BE2C (cell line): Measurements from ENCODE around the gene SIK2.

Source experiments
- DNase-seq: peaks from one replicate; pipeline ENCODE4 v3.0.0-alpha.2; 2020
- H3K27me3 ChIP-seq: fragments of 250-450 bp; sonication (Bioruptor Pico); 2 replicates; pipeline ENCODE4 v1.5.1; 2020; ENCODE audit warnings: mild to moderate bottlenecking
- H3K36me3 ChIP-seq: fragments of 250-450 bp; sonication (Bioruptor Pico); 2 replicates; pipeline ENCODE4 v1.5.1; 2020; ENCODE audit warnings: mild to moderate bottlenecking
- H3K4me1 ChIP-seq: fragments of 250-450 bp; sonication (Bioruptor Pico); 2 replicates; pipeline ENCODE4 v1.5.1; 2020
- H3K4me3 ChIP-seq: 2 replicates; pipeline ENCODE4 v1.5.1; 2011; ENCODE audit warnings: low read depth, low read length
- H3K9me3 ChIP-seq: fragments of 250-450 bp; sonication (Bioruptor Pico); 2 replicates; pipeline ENCODE4 v1.5.1; 2020
- CTCF ChIP-seq: IDR thresholded peaks from 2 replicates; pipeline ENCODE4 v1.5.1; 2012; ENCODE audit warnings: mild to moderate bottlenecking, low read depth, low read length

Gene SIK2

GRCh38 chr11:111569476-111569875 lies 32.8 kb upstream of the SIK2 start:
- no peaks in the 10 kb centered on the region for H3K9me3 ChIP-seq

GRCh38 chr11:111570796-111571195 lies 31.5 kb upstream of the SIK2 start:
- DNase-seq = no peak
- peaks cover 7% of the 10 kb centered on the region for H3K4me1 ChIP-seq
- H3K27me3 ChIP-seq = no peaks in the 10 kb centered on the region
- no peaks in the 10 kb centered on the region for H3K9me3 ChIP-seq
- no peaks in the 10 kb centered on the region for H3K36me3 ChIP-seq
- H3K4me3 ChIP-seq = no peak overlapping the region
- TF ChIP-seq CTCF = no peak

More at GRCh38 chr11:111569476-111569875, 32.8 kb upstream of the SIK2 start:
- H3K36me3 ChIP-seq = no peaks in the 10 kb centered on the region
- H3K27me3 ChIP-seq = no peaks in the 10 kb centered on the region
- peaks cover 8% of the 10 kb centered on the region for H3K4me1 ChIP-seq
- no peak overlapping the region for H3K4me3 ChIP-seq
- no peak for TF ChIP-seq CTCF
- DNase-seq = no peak

GRCh38 chr11:111571829-111572501 lies 30.3 kb upstream of the SIK2 start:
- H3K4me3 ChIP-seq = no peak overlapping the region
- no peaks in the 10 kb centered on the region for H3K36me3 ChIP-seq
- no peaks in the 10 kb centered on the region for H3K9me3 ChIP-seq
- TF ChIP-seq CTCF = no peak
- no peaks in the 10 kb centered on the region for H3K27me3 ChIP-seq
- no peak for DNase-seq
- H3K4me1 ChIP-seq = no peaks in the 10 kb centered on the region; the same call in 1 of the 2 replicates

GRCh38 chr11:111572581-111572980 lies 29.7 kb upstream of the SIK2 start:
- Histone ChIP-seq H3K27me3 (no peaks in the 10 kb centered on the region), H3K4me3 (no peak overlapping the region), H3K9me3 (no peaks in the 10 kb centered on the region), H3K4me1 (no peaks in the 10 kb centered on the region; the same call in 1 of the 2 replicates), H3K36me3 (no peaks in the 10 kb centered on the region)
- DNase-seq = no peak
- no peak for TF ChIP-seq CTCF

GRCh38 chr11:111573821-111574249 lies 28.4 kb upstream of the SIK2 start:
- no peaks in the 10 kb centered on the region for H3K27me3 ChIP-seq
- no peak for TF ChIP-seq CTCF
- H3K9me3 ChIP-seq = no peaks in the 10 kb centered on the region
- DNase-seq = no peak
- no peaks in the 10 kb centered on the region; the same call in 1 of the 2 replicates for H3K4me1 ChIP-seq
- H3K4me3 ChIP-seq = no peak overlapping the region
- H3K36me3 ChIP-seq = no peaks in the 10 kb centered on the region

- Histone ChIP-seq H3K9me3 (no peaks in the 10 kb centered on the region), H3K4me3 (no peak overlapping the region), H3K36me3 (no peaks in the 10 kb centered on the region), H3K27me3 (no peaks in the 10 kb centered on the region), H3K4me1 (no peaks in the 10 kb centered on the region; the same call in 1 of the 2 replicates)
- TF ChIP-seq CTCF = no peak
- DNase-seq = no peak
Observed at GRCh38 chr11:111574373-111575225, 27.6 kb upstream of the SIK2 start.
